Loucy (cell line): ENCODE results near the gene CYP24A1.

ENCODE experiments used
- EZH2phosphoT487 ChIP-seq: fragments of 200-600 bp; IDR thresholded peaks from 2 replicates; pipeline ENCODE4 v1.6.1; 2018; ENCODE audit warnings: antibody characterized with exemption, mild to moderate bottlenecking, moderate library complexity, borderline replicate concordance
- TF ChIP-seq, protein P1 (sequence below): fragments of 200-600 bp; sonication (generic); conservative IDR thresholded peaks from 2 replicates; pipeline ENCODE4 v1.5.1; 2014; ENCODE audit warnings: mild to moderate bottlenecking, antibody characterized with exemption, low read length

DNA sequence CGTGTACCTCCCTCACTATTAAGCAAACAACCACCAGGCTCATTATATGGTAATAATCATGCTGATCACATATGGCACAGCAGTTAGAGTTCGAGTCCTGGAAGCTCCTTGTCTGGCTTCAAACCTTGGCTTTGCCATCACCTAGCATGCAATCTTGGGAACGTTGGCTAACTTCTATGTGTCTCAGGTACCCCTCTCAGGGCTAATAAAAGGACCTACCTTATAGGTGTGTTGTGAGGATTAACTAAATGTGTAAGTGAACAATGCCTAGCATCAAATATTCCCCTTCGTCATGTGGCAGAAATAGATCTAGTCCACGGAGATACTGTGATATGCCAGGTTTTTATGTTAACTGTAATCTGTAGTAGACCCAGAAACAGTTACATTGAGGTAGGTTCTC is 10.4 kb downstream of the CYP24A1 start:
- TF ChIP-seq, protein P1, sequence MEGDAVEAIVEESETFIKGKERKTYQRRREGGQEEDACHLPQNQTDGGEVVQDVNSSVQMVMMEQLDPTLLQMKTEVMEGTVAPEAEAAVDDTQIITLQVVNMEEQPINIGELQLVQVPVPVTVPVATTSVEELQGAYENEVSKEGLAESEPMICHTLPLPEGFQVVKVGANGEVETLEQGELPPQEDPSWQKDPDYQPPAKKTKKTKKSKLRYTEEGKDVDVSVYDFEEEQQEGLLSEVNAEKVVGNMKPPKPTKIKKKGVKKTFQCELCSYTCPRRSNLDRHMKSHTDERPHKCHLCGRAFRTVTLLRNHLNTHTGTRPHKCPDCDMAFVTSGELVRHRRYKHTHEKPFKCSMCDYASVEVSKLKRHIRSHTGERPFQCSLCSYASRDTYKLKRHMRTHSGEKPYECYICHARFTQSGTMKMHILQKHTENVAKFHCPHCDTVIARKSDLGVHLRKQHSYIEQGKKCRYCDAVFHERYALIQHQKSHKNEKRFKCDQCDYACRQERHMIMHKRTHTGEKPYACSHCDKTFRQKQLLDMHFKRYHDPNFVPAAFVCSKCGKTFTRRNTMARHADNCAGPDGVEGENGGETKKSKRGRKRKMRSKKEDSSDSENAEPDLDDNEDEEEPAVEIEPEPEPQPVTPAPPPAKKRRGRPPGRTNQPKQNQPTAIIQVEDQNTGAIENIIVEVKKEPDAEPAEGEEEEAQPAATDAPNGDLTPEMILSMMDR: no peak
- no peak for TF ChIP-seq EZH2phosphoT487
